Hepatic stellate cell (primary cell): ENCODE data around the gene FHAD1.

Experiments
- DNase-seq: peaks from one replicate; pipeline ENCODE4 v3.0.0; 2011; ENCODE audit warnings: low spot score

FHAD1 gene

DNA sequence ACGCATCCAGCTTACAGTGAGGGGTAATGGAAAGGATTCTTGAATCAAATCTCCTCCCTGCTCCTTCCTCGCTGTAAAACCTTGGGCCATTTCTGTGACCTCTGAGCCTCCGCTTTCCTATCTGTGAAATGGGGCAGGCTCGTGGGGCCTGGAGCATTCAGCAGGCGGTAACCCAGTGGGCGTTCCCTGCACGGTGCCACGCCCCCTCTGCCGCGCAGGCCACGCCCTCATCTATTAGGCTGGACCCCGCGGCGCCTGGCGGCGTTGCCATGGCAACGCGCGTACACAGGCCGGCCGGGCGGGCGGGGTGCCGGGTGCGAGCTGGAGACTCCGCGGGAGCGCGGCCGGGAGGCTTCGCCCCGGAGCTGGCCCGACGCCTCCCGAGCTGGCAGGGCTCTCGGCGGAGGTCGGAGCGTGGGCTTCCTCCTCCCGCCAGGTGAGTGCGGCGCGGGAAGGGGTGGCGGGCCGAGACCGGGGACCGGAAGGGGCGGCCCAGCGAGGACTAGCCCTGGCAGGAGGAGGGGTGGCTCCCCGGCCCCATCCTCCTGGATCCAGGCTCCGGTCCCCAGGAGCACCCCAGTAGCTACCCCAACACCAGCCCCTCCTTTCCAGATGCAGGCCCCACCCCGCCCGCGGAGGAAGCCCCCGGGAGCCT is at the start of gene FHAD1:
FHAD1 (plus strand) TSS at position 264 of the 655 bp plus-strand sequence. CDS start 4,562 bp downstream, outside the sequence.
- peak; percentile 53 for DNase-seq

DNA sequence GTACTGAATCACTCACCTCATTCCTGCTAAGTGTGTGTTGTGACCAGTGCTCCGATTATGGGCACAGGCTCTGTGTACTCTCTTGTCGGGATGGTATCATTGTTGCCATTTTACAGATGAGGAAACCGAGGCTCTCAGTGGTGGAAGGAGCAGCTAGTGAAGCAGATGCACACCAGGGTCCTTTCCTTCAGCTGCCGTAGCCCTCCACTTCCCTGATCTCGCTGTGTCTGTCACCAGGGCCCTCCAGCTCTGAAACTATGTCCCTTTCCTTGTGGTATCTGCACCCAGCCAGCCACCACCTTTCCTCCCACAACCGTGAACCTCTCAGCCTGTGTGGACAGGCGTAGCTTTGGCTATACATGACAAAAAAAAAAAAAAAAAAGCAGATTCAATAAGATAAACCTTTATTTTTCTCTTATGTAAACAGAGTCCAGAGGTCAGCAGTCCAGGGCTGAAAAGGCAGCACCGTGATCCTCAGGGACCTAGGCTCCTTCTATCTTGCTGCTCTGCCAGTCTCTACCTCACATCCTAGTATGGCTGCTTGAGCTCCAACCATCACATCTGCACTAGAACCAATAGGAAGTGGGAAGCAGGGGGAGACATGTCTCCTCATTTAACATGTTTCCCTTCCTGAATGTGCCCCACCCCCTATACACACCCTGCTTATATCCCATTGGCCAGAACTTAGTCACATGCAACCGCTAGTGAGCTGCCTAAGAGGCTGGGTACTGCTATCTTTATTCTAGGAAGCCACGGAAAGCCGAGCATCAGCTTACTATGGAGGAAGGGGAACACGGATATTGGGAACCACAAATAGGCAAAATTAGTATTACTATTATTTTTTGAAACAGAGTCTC is 49.2 kb upstream of the FHAD1 start:
- DNase-seq: no peak

DNA sequence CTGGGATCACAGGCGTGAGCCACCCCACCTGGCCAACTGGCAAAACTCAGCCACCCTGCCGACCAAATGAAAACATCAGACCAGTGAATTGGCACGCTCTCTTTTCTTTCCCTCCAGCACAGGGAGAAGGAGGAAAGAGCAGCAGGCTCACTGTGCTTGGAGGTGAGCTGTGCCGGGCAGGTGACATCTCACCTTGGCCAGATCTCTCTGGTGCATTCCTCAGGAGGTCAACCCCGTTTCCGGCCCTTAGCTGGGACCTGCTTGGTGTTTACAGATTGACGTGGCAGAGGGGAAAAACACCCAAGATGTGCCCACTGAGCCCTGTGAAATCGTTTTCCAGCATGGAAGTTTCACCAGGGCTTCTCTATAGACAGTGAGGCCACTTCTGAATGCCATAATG is 48.3 kb upstream of the FHAD1 start:
- DNase-seq: no peak

DNA sequence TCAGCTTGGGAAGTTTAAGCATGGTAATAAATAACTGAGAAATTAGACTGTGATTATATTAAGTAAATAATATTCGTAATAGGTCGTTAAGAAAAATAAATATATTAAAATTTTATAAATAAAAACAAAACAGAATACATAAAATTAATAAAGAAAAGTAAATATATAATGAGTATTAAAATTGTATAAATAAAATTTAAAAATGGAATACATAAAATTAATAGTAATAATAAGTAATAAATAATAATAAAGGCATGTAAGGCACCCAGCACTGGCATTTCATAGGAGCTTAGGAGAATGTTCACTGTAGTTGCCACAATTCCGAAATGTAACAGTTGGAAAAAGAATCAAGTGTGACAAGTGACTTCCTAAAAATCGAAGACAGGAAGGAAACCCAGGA is 45.8 kb upstream of the FHAD1 start:
- no peak for DNase-seq

DNA sequence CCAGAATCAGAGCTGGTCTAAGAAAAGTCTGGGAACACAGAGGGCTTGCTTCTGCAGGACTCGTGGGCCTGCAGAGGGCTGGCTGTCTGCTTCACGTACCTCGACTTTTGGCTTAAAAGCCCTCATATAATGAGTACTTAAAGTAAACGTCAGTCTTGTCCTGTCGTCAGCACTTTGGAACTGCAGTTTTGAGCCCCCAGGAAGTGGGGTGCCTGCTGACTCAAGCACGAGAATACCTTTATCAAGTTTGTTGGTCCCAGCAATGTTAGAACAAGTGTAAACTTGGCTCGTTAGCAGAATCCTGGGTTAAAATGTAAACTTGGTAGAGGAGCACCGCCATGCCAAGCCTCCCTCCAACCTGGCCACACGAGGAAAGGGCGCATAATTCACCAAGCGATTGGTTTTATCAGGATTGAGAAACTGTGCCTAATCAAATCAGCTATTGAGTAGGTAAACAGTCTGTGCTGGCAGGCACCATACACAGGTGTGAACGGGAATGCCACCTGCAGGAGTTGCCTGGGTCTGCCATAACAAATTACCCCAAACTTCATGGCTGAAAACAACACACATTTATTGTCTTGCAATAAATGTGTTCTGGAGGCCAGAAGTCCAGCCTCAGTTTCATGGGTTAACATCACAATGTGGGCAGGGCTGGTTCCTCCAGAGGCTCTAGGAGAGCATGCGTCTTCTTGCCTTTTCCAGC is 45.0 kb upstream of the FHAD1 start:
- no peak for DNase-seq

DNA sequence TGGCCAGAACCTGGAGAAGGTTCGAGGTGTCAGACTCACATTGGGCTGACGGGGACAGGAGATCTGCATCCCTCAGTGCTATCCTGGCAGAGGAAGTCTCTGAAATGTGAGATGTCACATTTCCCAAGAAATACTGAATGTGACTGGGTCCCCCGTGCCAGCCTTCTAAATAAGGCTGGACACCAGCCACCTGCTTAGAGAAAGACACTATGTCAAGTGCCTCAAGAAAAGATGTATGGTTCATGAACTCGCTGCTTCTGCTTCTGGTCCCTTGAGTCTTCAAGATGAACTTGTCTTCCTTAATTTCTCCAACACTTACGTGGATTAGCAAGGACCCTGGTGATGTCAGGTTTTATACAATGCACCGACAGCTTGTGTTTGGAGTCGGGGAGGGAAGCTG is 42.1 kb upstream of the FHAD1 start:
- no peak for DNase-seq

DNA sequence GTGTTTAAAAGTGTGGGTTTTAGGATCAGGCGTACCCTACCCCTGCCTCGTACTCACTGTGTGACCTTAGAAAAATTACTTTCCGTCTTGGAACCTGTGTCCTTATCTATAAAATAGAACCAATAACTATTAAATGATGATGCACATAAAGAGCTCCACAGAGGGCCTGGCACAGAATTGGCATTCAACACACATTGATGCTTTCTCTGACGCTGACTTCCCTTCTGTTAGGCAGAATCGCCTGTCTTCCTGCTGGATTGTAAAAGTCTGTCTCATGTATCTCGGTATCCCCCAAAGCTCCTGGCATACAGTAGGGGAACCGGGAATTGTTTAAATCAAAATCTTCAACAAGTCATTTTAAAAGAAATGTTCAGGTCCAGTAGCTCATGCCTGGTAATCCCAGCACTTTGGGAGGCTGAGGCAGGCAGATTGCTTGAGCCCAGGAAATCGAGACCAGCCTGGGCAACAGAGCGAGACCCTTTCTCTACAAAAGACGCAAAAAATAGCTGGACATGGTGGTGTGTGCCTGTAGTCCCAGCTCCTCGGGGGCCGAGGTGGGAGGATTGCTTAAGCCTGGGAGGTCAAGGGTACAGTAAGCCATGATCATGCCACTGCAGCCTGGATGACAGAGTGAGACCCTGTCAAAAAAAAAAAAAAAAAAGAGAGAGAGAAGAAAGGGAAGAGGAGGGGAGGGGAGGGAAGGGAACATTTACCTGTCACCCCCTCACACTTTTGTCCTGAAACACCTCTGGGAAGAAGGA is 41.3 kb upstream of the FHAD1 start:
- DNase-seq: no peak

DNA sequence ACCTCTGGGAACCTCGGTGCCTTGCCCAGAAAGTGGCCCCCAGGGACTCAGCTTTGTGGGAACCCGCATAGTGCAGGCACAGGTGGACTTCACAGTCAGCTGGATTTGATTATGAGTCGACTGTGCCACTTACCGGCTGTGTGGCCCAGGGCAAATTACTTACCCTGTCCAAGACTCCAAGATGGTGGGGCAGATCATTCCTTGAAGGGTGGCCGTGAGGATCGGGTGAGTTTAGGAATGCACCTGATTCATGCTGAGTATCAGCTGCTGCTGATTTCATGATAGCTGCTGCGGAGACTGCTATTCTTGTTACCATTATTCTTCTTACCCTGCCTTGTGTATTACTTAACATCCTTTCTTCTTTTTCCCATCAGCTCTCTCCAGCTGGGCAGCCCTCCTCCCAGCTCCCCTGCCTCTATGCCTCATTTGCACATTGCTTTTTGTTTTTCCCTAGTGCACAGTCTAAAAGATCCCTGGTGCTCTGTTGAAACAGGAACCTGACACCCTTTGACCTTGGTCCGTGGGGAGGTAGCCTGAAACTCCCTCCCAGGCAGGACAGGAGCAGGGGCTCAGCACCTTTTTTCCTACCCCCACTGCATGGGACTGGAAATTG is 40.5 kb upstream of the FHAD1 start:
- no peak for DNase-seq

DNA sequence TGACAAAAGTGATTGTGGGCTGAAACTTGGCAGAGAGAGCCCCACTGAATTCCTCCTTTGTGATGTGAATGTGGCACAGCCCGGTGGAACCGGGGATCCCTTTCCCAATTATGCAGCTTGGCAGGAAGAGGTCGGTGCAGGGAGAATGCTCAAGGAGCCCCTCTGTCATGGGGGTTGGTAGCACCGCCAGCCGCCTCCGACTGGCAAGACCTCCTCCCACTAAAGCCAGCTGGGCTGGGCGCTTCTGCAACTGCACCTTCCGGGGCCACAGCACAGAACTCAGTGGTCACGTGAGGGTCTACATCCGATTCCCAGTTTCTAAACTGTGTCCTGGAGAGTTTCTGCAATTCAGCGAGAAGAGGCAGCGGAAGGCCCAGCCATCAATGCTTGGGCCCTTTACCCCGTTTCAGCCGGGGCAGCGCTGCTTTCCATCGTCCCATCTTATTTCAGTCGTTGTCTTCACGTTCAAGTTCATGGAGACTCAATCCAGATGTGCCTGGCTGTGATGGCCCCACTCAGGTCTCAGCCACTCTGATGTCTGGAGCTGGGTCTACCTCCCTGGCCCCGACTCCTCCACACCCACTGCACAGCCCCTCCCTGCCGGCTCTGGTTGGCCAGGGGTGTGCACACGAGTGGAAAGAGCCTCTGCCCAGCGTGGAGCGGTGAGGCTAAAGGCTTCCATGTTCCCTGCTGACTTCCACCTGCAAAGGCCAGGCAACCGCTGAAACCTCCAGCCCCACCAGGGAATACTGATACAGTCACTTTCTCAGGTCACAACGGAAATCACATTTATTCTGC is 39.8 kb upstream of the FHAD1 start:
- DNase-seq: no peak

DNA sequence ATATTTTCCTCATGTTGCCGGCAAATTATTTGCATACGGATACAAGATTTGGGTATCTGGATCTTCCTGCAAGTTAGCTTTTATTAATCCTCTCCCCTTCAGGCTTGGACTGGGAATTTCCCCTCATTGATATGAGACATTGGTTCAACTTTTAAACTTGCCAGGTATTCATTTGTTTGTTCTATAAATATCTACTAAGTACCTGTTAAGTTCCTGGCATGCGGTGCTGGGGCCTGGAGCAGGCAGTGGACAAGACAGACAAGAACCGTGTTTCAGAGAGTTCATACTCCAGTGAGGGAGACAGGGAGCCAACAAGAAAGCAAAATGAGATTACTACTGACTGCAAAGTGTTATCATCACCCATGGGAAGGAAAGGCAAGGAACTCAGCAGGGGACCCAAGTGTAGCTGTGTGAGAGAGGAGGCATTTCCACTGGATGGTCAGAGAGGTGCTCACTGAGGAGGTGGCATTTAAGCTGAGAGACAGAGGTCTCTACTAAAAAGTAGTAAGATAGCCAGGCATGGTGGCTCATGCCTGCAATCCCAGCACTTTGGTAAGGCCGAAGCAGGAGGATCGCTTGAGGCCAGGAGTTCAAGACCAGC is 39.1 kb upstream of the FHAD1 start:
- DNase-seq: no peak

DNA sequence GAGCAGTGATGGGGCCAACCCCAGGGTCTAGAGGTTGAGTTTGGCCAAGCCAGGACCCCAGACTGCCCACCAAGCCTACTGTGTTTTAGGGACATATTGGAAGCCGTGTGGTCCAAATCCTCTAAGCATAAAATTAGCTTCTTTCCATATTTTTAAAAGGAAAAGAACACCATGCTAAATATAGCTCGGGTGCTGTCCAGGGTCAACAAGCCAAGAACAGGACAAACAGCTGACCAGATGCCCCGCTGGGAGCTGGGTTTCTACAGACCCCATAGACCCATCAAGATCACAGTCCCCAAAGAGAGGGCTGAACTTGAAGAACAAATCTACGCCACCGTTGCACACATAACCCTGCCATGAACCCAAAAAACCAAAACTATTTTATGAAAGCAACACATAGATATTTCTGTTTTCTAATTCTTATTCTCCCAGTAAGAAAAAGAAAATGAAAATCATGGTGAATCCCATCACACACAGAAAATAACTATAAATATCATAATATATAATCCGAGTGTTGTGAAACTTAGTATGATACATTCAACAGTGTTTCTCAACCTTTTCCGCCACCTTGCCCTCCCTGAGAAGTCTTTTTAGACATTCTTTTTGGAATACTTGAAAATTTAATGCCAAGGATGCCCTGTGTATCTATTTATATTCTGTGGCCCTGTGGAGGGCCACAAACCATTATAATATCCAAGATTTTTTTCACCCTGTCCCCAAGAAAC is 36.2 kb upstream of the FHAD1 start:
- no peak for DNase-seq

DNA sequence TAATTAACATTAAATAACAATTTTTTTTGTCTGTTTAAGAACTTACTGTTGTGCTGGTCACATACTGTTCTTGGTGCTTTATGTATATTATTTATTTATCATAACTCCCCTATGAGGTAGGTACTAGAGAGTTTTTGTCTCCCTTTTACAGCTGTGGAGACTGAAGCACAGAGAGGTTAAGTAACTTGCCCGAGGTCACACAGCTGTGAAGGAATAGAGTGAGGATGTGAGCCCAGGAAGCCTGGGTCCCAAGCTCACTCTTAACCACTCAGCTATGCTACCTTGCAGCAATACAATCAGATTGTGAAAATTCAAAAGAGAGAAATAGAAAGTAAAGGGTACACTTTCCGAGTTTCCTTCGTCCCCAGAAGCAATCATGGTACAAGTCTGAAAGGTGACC is 35.6 kb upstream of the FHAD1 start:
- DNase-seq: no peak

DNA sequence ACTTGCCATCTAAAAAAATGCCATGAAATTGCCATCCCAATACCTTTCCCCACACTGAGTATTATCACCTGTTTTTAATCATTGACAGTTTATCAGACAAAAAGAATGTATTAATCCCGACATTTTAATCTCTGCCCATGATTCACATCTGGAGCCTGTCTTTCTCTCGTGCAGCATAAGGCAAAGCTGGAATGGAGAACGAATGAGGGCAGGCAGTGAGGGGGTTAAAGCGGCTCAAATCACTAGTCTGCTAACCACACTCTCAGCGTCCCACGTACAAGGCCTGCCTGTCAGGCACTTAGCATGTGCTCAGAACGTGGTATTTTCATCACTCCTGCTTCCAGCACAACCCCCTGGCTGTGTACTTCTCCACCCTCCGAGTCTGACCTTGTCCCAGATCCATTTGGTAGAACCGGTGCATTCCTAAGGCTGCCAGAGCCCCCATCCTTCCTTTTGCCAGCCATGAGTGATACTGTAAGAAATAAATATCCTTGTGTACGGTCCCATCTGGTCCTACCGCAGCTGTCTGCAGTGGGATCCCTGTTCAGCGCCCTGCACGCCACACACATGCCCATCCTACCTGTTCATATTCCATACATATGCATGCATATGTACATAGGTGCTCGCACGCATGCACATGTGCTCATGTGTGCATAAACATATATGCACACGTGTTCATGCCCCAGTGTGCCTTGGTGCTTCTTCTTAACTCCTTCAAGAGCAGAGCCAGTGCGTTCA is 34.6 kb upstream of the FHAD1 start:
- DNase-seq: no peak

DNA sequence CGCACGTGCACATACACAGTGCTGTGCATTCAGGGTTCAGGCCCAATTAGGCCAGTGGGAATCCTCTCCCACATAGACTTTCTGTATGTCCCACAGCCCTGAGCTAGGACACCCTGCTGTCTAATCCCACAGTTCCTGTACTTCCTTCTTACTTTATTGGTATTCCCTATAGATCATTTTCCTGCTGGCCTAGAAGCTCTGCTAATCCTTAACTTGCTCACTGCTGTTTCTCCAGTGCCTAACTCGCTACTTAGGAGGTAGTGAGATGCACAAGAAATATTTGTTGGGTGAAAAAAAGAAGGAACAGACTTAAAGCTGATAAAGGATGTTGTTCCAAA is 34.1 kb upstream of the FHAD1 start:
- no peak for DNase-seq

DNA sequence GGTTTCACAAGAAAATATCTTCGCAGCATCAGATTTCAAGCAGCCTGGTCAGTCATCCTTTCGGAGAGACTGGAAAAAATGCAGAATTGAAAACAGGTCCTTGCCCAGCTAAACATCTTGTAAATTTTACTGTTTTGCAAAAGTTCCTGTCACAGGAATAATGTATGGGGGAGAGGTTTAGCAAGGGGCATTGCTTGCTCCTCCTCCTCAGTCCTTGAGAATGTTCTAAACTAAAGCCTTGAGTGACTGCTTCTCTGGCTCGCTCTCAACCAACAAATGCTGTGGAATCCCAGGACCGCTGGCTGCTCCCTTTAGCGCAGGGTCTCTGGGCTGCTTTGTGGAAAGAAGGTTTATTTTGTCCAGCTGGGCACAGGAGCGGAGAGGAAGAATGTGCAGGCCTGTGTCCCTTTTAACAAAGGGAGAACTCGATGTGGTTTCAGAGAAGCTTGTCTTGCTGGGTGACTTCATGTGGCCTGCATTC is 33.6 kb upstream of the FHAD1 start:
- DNase-seq: peak; percentile 21

DNA sequence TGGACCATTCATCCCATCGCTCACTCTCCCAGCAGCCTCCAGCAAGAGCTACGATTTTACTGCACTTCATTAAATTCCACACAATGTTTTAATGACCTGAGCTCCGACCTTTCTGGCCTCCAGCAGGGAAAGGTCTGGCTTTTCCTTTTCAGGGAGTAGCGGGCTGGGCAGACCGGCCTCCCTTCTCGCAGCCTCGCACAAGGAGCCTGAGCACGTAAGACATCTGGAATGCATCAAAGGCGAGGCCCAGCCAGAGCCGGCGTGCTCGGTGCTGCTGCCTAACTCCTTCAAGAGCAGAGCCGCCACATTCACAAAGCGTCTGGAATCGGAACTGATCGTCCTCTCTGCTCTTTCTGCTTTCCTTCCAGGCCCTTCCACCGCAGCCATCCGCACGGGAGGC is 32.5 kb upstream of the FHAD1 start:
- peak; percentile 62 for DNase-seq

DNA sequence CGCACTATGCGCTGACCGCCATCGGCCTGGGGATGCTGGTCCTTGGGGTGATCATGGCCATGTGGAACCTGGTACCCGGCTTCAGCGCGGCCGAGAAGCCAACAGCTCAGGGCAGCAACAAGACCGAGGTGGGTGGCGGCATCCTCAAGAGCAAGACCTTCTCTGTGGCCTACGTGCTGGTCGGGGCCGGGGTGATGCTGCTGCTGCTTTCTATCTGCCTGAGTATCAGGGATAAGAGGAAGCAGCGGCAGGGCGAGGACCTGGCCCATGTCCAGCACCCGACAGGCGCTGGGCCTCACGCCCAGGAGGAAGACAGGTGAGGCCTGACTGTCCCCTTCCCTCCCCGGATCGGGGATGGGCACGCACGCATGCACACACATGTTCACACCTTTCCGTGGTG is 31.9 kb upstream of the FHAD1 start:
- no peak for DNase-seq

DNA sequence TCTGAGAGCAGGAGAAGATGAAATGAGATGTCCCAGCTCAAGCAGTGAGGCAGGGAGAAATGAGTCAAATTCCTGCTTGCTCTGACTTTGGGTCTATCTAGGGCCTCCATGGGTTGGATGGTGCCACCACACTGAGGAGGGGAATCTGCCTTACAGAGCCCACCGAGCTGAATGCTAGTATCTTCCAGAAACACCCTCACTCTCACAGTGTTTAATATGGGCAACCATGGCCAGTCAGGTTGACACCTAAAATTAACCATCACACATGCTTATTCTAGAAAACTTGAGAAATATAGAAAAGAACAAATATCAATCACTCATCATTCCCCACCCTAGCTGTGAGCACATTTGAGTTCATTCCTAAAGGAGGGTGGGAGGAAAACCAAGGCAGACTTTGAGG is 29.4 kb upstream of the FHAD1 start:
- no peak for DNase-seq
